ENCODE measurements around the gene FAM170A.

Gene FAM170A

GRCh38 chr5:119656023-119656422, 26.7 kb downstream of the FAM170A start:
- H3K9me3 ChIP-seq (ENCODE audit: control insufficient read depth, low read length) = no peaks in the 10 kb centered on the region
- H3K4me3 ChIP-seq (ENCODE audit: low read length) = no peak overlapping the region
- no peaks in the 10 kb centered on the region for H3K4me1 ChIP-seq (ENCODE audit: control insufficient read depth, insufficient read depth, low read length)
- no peak overlapping the region for H3K9ac ChIP-seq (ENCODE audit: low read length)
- no peaks in the 10 kb centered on the region for H3K36me3 ChIP-seq (ENCODE audit: control insufficient read depth, insufficient read depth, low read length)
- H3K27me3 ChIP-seq (ENCODE audit: control insufficient read depth, insufficient read depth, low read length) = no peaks in the 10 kb centered on the region

- H3K27me3 ChIP-seq (ENCODE audit: control insufficient read depth, insufficient read depth, low read length) = no peaks in the 10 kb centered on the region
- no peaks in the 10 kb centered on the region for H3K36me3 ChIP-seq (ENCODE audit: control insufficient read depth, insufficient read depth, low read length)
- no peak overlapping the region for H3K9ac ChIP-seq (ENCODE audit: low read length)
- H3K9me3 ChIP-seq (ENCODE audit: control insufficient read depth, low read length) = no peaks in the 10 kb centered on the region
- H3K4me3 ChIP-seq (ENCODE audit: low read length) = no peak overlapping the region
- no peaks in the 10 kb centered on the region for H3K4me1 ChIP-seq (ENCODE audit: control insufficient read depth, insufficient read depth, low read length)
These were observed 37.2 kb downstream of the FAM170A start for GRCh38 chr5:119666542-119666941.

- H3K9ac ChIP-seq (ENCODE audit: low read length) = no peak overlapping the region
- no peaks in the 10 kb centered on the region for H3K27me3 ChIP-seq (ENCODE audit: control insufficient read depth, insufficient read depth, low read length)
- no peaks in the 10 kb centered on the region for H3K36me3 ChIP-seq (ENCODE audit: control insufficient read depth, insufficient read depth, low read length)
- no peaks in the 10 kb centered on the region for H3K4me1 ChIP-seq (ENCODE audit: control insufficient read depth, insufficient read depth, low read length)
- no peak overlapping the region for H3K4me3 ChIP-seq (ENCODE audit: low read length)
- H3K9me3 ChIP-seq (ENCODE audit: control insufficient read depth, low read length) = no peaks in the 10 kb centered on the region
These were observed 49.1 kb downstream of the FAM170A start for GRCh38 chr5:119678351-119679028.

- Histone ChIP-seq H3K9ac (ENCODE audit: low read length) (no peak overlapping the region), H3K9me3 (ENCODE audit: control insufficient read depth, low read length) (no peaks in the 10 kb centered on the region), H3K36me3 (ENCODE audit: control insufficient read depth, insufficient read depth, low read length) (no peaks in the 10 kb centered on the region), H3K4me3 (ENCODE audit: low read length) (no peak overlapping the region), H3K27me3 (ENCODE audit: control insufficient read depth, insufficient read depth, low read length) (no peaks in the 10 kb centered on the region), H3K4me1 (ENCODE audit: control insufficient read depth, insufficient read depth, low read length) (no peaks in the 10 kb centered on the region)
These were observed 50.7 kb downstream of the FAM170A start for GRCh38 chr5:119680080-119680479.

DNA sequence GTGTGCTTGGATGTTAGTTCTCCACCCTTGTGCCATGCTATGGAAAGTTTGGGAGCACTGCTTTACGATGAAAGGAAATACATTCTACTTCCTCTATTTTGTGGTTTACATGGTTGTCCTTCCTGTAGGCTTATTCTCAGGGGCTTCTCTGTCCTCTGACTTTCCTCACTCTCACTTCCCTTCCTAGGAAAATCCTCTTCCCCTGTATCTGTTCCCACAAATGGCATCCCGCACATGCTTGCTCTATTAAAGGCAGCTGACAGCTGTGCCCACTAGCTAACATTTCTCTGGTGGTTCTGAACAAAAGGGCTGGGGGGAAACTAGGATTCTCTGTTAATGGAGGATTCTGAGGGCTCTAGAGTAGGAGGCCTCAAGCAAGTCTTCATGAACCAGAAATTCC, 52.4 kb downstream of the FAM170A start:
- Histone ChIP-seq H3K27me3 (ENCODE audit: control insufficient read depth, insufficient read depth, low read length) (no peaks in the 10 kb centered on the region), H3K9ac (ENCODE audit: low read length) (no peak overlapping the region), H3K4me3 (ENCODE audit: low read length) (no peak overlapping the region)

GRCh38 chr5:119682372-119682771, 53.0 kb downstream of the FAM170A start:
- Histone ChIP-seq H3K9ac (ENCODE audit: low read length) (no peak overlapping the region), H3K36me3 (ENCODE audit: control insufficient read depth, insufficient read depth, low read length) (no peaks in the 10 kb centered on the region), H3K4me3 (ENCODE audit: low read length) (no peak overlapping the region), H3K4me1 (ENCODE audit: control insufficient read depth, insufficient read depth, low read length) (no peaks in the 10 kb centered on the region), H3K27me3 (ENCODE audit: control insufficient read depth, insufficient read depth, low read length) (no peaks in the 10 kb centered on the region), H3K9me3 (ENCODE audit: control insufficient read depth, low read length) (no peaks in the 10 kb centered on the region)

More for the DNA sequence above, 52.4 kb downstream of the FAM170A start:
- Histone ChIP-seq H3K36me3 (ENCODE audit: control insufficient read depth, insufficient read depth, low read length) (no peaks in the 10 kb centered on the region), H3K9me3 (ENCODE audit: control insufficient read depth, low read length) (no peaks in the 10 kb centered on the region), H3K4me1 (ENCODE audit: control insufficient read depth, insufficient read depth, low read length) (no peaks in the 10 kb centered on the region)

Data from mucosa of stomach (tissue), 1 donor.